DOHH2 (cell line): ENCODE measurements around the gene CPAMD8.

Experiments used
- H3F3A ChIP-seq: fragments of 200-600 bp; sonication (generic), shearing (Covaris generic); 2 replicates; pipeline ENCODE4 v1.6.0; 2016; ENCODE audit warnings: antibody characterized with exemption, mild to moderate bottlenecking; ENCODE audit not compliant: control insufficient read depth, insufficient read depth
- H3K27ac ChIP-seq: fragments of 200-600 bp; sonication (generic); 2 replicates; pipeline ENCODE4 v1.5.1; 2014; ENCODE audit warnings: low read depth, mild to moderate bottlenecking, low read length, moderate library complexity
- H3K27me3 ChIP-seq: fragments of 200-600 bp; sonication (generic); 2 replicates; pipeline ENCODE4 v1.6.1; 2014; ENCODE audit warnings: mild to moderate bottlenecking, low read length, mixed read lengths; ENCODE audit not compliant: control insufficient read depth
- H3K36me3 ChIP-seq: fragments of 200-600 bp; sonication (generic); 2 replicates; pipeline ENCODE4 v1.6.1; 2014; ENCODE audit warnings: mild to moderate bottlenecking, low read length, moderate library complexity, mixed read lengths; ENCODE audit not compliant: control insufficient read depth
- H3K4me1 ChIP-seq: fragments of 200-600 bp; sonication (generic); 2 replicates; pipeline ENCODE4 v1.6.1; 2014; ENCODE audit warnings: mild to moderate bottlenecking, low read length, mixed read lengths; ENCODE audit not compliant: control insufficient read depth
- H3K4me2 ChIP-seq: fragments of 200-600 bp; sonication (generic); 2 replicates; pipeline ENCODE4 v1.6.0; 2014; ENCODE audit warnings: mild to moderate bottlenecking, low read length, moderate library complexity
- H3K4me3 ChIP-seq: fragments of 200-600 bp; sonication (generic); 2 replicates; pipeline ENCODE4 v1.5.1; 2014; ENCODE audit warnings: mild to moderate bottlenecking, low read length, mixed read lengths
- H3K79me2 ChIP-seq: fragments of 200-600 bp; sonication (generic); 2 replicates; pipeline ENCODE4 v1.6.1; 2014; ENCODE audit warnings: mild to moderate bottlenecking, low read length, mixed read lengths; ENCODE audit not compliant: control insufficient read depth
- H3K9me2 ChIP-seq: fragments of 200-600 bp; sonication (generic); replicated peaks from 2 replicates; pipeline ENCODE4 v1.6.1; 2014; ENCODE audit warnings: mild to moderate bottlenecking, low read length, mixed read lengths; ENCODE audit not compliant: control insufficient read depth
- H3K9me3 ChIP-seq: fragments of 200-600 bp; sonication (generic); 2 replicates; pipeline ENCODE4 v1.6.1; 2014; ENCODE audit warnings: antibody characterized with exemption, low read length, mixed read lengths; ENCODE audit not compliant: control insufficient read depth, insufficient read depth
- H4K20me1 ChIP-seq: fragments of 200-600 bp; sonication (generic); 2 replicates; pipeline ENCODE4 v1.6.0; 2014; ENCODE audit warnings: low read depth, mild to moderate bottlenecking, antibody characterized with exemption, low read length, moderate library complexity; ENCODE audit not compliant: control insufficient read depth, insufficient read depth
- CTCF ChIP-seq: fragments of 200-600 bp; sonication (generic); IDR thresholded peaks from one replicate; pipeline ENCODE4 v1.5.1; 2014; ENCODE audit warnings: antibody characterized with exemption, mild to moderate bottlenecking, low read depth, low read length; ENCODE audit not compliant: poor library complexity, severe bottlenecking
- EZH2phosphoT487 ChIP-seq: fragments of 200-600 bp; sonication (generic); IDR thresholded peaks from 2 replicates; pipeline ENCODE4 v1.6.1; 2017; ENCODE audit warnings: borderline replicate concordance, mild to moderate bottlenecking, antibody characterized with exemption, low read length, moderate library complexity, mixed read lengths

Gene CPAMD8

GRCh38 chr19:17074634-17075034 is 48.0 kb upstream of the CPAMD8 start:
- Histone ChIP-seq H3K9me2 (no peaks in the 10 kb centered on the region), H3K4me2 (peak overlapping the region; percentile 99), H3K79me2 (peaks cover 96% of the 10 kb centered on the region), H4K20me1 (peaks cover 24% of the 10 kb centered on the region), H3K36me3 (peaks cover 77% of the 10 kb centered on the region), H3K27ac (peak overlapping the region; percentile 86), H3K4me1 (peaks cover 77% of the 10 kb centered on the region), H3F3A (no peaks in the 10 kb centered on the region), H3K9me3 (no peaks in the 10 kb centered on the region), H3K4me3 (peak overlapping the region; percentile 97), H3K27me3 (no peaks in the 10 kb centered on the region)
- no peak for TF ChIP-seq EZH2phosphoT487
- TF ChIP-seq CTCF: peak; percentile 8

GRCh38 chr19:17073869-17074633 is 47.4 kb upstream of the CPAMD8 start:
- H3K9me3 ChIP-seq: no peaks in the 10 kb centered on the region
- no peaks in the 10 kb centered on the region for H3K9me2 ChIP-seq
- TF ChIP-seq CTCF (no peak), EZH2phosphoT487 (no peak)
- H4K20me1 ChIP-seq: peaks cover 24% of the 10 kb centered on the region
- peaks cover 77% of the 10 kb centered on the region for H3K4me1 ChIP-seq
- peak overlapping the region; percentile 99 for H3K4me2 ChIP-seq
- peak overlapping the region; percentile 86 for H3K27ac ChIP-seq
- H3K79me2 ChIP-seq: peaks cover 96% of the 10 kb centered on the region
- peaks cover 82% of the 10 kb centered on the region for H3K36me3 ChIP-seq
- peak overlapping the region; percentile 97 for H3K4me3 ChIP-seq
- H3F3A ChIP-seq: no peaks in the 10 kb centered on the region
- H3K27me3 ChIP-seq: no peaks in the 10 kb centered on the region

GRCh38 chr19:17070912-17071311 is 44.3 kb upstream of the CPAMD8 start:
- Histone ChIP-seq H3K9me3 (no peaks in the 10 kb centered on the region), H3F3A (peaks cover 8% of the 10 kb centered on the region), H3K27ac (no peak overlapping the region), H3K4me2 (no peak overlapping the region), H3K9me2 (no peaks in the 10 kb centered on the region), H4K20me1 (peaks cover 14% of the 10 kb centered on the region), H3K79me2 (peaks cover 93% of the 10 kb centered on the region), H3K4me3 (no peak overlapping the region), H3K36me3 (peaks cover 89% of the 10 kb centered on the region), H3K27me3 (no peaks in the 10 kb centered on the region), H3K4me1 (peaks cover 77% of the 10 kb centered on the region)
- no peak for TF ChIP-seq EZH2phosphoT487
- no peak for TF ChIP-seq CTCF
